NCI-H2081 (cell line): ENCODE results near the gene TXNRD2.

Source experiments
- DNase-seq, 2 experiments: peaks; one replicate each; lab custom pipeline; 2025; lab: John Stamatoyannopoulos, UW

Gene TXNRD2

DNA sequence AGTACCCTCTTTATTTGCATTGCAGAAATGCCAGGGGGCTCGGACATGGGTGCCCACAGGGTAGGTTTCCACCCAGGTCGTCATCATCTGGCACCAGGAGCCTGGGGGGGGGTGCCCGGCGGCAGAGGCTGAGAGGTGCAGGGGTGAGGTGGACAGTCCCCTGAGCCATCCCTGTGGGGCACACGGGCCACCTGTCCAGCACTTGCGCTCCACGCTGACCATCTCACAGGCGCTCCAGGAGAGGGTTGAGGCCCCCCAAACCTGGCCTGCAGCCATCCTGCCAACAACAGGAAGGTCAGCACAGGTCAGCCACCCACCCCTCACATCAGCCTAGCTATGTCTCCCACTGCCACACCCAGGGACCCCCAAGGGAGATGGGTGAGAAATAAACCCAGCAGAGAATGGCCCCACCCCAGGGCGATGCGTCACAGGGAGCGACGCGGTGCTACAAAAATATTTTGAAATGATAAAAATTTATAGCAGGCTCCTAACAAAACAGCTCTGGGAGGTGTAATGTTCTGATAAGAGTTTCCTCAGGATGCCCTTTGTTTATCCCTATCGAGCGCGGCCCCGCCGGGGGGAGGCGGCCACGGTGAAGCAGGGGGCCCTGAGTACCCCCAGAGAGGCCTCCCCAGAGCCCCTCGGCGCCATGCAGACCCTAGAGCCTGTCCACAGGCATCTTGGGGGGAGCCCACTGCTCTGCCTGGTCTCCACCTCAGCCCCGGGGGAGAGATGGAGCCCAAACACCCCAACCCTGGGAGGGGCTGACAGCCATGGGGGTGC is 65.9 kb downstream of the TXNRD2 start:
- no peak for DNase-seq

DNA sequence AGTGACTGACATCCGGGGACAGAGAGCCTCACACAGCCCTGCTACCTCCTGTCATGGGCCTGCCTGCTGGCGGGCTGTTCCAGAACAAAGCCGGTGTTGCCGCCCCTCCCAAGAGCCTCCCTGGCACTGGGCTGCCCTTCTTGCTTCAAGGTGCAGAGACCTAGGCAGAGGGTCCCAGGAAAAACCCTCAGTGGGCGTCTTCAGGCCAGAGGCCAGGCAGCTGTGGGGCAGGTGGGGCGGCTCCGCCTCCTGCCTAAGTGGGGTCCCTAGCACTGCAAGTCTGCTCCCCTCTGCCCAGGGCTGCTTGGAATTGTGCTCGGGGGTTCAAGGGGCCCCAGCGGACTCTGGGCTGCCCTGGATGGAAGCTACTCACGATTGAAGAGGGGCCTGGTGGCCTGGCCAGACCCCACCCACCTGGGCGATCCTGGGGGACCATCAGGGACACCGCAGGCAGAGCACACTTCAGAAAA is 66.5 kb downstream of the TXNRD2 start:
- DNase-seq = no peak

DNA sequence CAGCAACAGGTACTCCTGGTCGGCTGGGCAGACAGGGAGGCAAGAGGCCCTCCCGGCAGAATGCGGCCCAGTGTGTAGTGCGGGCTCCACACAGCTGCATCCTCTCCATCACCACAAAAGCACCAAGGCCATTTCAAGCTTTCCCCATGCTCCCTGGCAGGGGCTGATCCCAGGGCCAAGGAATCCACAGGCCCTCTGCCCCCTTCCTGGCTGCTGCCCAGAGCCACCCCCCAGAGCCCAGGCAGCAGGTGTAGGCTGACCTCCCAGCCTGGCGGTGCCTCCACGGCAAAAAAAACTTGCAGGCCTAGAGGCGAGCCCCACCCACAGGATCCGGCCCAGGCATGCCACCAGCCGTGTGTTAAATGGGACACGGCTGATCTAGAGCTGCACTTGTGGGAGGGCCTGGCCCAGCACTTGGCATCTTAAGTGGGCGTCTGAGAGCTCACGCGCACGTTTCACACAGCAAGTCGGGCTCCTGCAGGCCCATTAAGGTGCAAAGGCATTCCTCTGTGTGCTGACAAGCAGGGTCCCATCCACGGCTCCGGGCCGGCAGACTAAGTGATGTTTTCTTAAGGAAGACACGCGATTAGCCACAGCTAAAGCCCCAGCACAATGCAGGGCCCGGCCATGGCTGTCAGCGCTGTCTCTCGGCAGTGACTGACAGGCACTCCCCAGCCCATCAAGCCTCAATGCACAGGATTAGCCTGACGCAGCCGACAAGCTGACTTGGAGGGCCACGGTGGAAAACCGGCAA is 67.1 kb downstream of the TXNRD2 start:
- no peak for DNase-seq

DNA sequence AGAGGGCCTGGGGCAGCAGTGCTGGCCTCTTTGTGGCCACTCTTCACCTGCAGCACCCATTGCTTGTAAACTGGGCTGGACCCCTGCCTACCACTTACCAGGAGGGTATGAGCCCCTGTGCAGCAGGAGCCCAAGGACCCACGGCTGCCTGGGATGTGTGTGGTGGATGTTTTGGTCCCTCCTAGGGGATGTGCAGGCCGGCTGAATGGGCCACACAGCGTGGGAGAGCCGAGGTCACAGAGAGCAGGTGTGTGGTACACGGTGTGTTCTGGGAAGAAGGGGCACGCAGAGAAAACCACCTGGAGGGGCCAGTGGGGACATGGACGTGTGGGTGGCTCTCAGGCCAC is 67.7 kb downstream of the TXNRD2 start:
- no peak for DNase-seq

DNA sequence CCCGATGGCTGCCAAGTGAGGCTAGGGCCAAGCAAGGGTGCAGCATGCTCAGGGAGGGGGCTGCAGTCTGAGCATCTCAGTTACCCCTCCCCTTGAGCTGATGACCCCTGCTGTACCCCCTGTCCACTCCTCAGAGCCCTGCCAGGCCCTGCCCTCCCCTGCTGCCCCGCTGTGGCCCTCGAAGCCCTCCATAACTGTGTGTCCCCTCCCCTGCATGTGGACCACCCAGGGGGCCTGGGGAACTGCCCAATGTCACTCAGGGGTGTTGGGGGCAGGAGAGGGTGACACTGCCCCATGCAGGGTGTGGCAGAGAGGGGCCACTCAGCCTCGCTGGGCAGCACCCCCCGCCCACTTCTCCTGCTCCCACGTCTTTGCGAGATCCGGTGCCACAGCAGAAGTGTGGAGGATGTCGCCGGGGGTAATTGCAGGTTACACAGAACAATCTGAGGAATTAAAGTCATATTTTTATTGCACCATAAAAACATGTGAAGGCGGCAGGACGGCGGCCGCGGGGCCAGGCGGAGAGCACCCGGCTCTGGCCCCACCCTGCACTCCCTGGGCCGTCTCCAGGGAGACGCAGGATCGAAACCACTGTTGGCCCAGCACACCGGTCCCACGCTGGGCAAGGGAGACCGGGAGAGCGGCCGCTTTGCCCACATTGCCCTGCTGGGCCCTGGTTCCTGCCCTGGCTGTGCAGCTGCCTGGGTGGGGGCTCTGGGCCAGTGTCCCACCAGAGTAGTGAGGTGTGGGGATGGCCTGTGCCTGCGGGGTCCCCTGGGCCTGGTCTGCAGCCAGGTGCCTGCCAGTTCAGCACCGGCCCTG is 68.3 kb downstream of the TXNRD2 start:
- DNase-seq = peak in 1 of 2 experiments; percentile 11

DNA sequence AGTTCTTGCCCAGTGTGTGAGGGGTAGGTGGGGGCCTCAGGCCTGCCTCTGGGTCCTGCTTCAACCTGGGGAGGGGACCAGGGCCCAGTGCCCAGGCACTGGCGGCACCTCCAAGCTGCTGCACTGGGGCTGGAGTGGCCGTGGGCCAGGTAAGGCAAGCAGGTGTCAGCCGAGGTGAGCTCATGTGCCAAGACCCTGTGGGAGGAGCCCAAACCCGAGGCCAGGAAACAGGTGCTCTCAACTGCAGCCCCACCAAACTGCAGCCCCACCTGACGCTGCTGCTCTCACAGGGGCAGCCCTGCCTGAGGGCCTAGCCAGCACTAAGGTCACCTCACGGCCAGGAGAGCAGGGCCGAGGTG is 68.9 kb downstream of the TXNRD2 start:
- DNase-seq = peak; percentile 51 to 79

DNA sequence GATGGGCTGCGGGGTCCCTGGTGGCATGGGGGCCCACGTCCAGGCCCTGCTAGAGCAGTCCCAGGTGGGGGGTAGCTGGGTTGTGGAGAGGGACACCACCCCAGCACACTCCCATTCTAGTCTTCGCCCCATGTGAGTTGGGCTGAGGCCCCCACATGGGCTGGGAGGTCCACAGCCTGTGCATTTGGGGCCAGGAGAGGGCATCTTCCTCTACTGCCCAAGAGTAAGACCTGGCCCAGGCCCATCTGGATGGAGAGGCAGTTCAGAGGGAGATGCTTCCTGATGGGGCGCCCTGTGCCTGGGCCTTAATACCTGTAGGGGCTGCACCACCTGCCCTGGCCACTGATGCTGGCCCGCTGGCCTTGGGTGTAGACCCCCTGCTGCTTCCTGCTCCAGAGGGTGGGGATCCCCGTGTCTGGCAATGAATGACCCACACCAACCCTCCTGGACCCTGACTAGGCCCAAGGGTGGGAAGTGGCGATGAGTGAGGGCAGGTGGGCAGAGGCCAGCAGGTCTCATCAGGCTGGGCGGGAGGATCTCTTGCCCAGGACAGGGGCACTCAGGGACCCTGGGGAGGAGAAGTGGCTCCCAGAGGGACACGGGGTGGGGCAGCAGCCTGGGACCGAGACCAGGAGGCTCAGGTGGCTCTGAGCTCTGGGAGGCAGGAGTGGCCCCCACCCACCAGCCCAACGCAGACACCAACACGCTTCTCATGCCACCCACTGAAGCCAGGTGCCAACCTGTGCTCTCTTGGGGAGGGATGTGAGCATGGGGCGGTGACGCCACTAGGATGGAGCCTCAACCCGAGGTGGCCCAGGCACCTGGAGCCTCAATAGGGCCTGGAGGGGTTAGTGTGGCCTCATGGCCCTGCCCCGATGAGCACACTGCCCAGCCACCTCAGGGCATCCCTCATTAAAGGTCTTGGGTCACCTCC is 69.5 kb downstream of the TXNRD2 start:
- no peak for DNase-seq

DNA sequence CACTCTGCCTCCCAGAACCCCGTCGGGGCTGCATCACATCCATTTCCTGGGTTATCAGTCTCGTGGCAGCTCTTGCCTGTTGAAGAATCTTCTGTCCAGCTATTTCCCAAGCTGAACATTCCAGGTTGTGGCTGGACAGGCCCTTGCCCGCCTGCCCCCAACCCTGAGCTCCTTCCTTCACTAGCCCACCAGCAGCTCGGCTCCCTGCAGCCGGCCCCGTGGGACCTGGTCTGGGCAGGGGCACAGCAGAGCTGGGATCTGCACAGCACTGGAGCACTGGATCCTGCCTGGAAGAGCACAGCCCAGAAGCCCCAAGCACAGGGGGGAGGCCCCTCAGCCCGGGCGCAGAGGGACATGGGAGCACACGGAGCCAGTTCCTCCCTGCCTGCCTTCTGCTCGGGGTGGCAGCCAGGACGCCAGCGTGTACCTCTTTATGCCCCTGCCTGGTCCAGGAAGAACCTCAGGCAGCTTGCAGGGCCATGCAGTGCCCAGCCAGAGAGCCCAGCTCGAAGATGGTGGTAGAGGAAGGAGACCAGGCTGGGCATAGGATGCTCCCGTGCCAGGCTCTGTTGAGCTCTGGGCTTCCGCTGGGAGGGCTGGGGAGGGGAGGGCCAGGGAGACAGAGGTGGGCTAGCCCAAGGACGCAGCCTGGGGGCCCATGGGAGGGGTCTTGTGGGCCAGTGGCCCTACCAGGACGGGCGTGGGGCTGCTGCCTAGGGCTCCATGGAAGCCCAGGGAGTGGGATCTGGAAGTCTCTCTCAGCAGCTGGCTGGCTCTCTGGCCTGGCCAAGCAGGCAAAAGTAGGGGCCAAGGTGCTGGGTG is 70.4 kb downstream of the TXNRD2 start:
- DNase-seq = no peak

DNA sequence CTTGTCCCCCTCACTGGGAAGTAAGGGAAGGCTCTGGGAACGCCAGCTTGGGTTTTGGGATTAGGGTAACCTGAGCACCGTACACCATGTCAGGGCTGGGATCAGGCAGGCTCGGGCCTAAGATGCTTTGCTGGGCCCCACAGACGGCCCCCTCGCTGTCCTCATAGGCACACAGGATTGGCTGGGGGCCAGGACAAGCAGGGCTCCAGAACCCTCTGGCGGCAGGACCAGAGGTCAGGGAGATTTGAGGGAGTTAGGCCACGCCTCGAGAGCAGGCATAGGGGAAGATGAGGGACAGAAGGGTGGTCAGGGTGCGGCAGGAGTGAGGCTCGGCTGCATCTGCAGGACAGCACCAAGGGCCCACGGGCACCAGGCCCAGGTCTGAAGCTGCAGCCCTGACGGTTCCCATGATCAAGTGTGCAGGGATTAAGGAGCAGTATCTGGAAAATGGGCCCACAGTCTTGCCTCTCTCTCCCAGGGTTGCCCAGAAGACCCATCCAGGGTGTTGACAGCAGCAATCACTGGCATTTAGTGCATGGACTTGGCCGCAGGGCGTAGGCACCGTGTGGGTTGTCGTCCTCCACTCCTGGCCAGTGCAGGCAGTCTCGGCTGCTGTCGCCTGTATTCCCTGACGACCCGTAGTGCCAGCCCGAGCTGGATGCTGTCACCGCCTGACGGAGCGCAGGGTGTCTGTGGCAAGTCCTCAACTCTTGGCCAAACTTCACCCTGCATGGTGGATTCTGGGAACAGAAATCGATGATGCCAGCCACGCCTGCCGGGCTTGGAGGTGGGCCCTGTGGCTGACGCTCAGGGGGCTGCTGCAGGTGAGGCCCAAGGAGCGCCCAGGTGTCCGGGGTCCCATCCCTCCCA is 71.2 kb downstream of the TXNRD2 start:
- DNase-seq = no peak

DNA sequence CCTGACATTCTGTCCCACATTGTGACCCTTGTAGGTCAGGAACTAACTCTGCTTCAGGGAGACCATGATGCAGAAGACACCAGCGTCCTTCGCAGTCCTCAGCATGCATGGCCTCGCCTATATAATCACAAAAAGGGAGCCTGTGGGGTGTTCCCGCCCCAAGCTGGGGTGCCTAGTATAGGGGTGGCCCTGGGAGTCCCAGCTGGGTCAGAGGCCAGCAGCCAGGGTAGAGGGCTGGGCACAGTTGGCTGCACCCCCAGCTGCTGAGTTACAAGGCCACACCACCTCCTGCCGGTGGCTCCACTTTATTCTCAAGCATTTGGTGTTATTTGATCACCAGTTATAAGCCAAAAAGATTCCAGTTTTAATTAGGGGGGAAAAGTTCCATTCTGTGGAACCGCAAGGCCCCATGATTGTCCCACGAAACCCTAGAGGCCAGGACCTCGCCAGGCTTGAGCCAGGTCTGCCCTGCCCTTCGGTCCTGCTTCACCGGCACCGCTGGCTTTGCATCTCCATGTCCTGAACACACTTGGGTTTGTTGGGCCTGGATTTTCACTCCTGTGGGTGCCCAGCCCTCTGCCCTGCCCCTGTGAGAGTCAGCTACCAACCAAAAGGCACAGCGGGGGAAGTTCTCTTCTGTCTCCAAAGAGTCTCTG is 72.0 kb downstream of the TXNRD2 start:
- no peak for DNase-seq

DNA sequence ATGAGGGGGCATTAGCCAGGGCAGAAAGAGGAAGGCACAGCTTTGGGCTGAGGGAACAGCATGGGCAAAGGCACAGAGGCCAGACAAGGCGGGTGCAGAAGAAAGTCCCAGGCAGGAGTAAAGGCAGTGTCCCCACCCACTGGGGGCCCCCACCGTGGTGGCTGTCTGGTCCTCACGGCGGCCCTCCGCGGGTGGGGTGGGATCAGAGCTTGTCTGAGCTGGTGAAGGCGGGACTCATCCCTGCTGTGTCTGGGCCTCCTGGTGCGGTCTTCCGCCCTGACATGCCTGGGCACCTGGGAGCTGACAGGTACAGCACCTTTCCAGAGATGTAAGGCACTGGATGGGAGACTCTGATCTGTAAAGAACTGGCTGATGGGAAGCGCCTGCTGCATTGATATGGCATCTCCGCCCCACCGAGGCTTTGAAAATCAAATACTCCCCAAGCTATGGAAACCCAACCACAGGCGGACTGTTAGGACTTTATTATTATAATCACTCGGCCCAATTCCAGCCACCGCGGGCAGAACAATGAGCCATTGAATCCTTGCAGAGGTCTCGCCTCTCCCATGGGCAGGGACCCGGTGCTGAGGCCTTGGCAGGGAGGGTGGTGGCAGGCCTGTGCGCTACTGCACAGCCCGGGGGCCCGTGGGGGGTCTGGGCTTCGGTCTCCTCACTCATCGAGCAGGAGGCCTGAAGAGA is 72.7 kb downstream of the TXNRD2 start:
- no peak for DNase-seq

DNA sequence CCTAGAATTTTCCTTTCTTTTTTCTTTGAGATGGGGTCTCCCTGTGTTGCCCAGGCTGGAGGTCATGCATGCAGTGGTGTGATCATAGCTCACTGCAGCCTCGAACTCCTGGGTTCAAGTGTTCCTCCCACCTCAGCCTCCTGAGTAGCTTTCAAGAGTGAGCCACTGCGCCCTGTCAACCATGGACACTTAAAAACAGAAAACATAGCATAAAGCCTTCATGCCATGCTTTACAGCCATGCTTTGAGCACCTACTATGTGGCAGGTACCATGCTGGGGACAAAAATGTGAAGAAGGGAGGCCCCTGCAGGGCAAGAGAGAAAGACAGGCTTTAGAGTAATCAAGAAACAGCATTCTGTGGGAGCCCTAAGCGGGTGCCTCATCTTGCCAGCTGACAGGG is 73.3 kb downstream of the TXNRD2 start:
- no peak for DNase-seq

DNA sequence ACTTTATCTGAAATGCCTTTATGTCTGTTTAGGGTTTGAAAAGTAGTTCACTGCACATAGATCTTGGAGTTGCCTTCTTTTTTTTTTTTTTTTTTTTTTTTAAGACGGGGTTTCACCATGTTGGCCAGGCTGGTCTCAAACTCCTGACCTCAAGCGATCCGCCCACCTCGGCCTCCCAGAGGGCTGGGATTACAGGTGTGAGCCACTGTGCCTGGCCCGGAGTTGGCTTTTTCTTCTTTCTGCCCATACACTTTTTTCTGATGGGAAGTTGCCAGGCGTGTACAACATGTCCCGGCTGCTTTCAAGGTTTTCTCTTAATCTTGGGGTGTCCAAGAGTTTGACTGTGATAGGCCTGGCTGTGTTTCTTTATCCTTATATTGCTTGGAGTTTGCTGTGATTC is 74.0 kb downstream of the TXNRD2 start:
- no peak for DNase-seq

DNA sequence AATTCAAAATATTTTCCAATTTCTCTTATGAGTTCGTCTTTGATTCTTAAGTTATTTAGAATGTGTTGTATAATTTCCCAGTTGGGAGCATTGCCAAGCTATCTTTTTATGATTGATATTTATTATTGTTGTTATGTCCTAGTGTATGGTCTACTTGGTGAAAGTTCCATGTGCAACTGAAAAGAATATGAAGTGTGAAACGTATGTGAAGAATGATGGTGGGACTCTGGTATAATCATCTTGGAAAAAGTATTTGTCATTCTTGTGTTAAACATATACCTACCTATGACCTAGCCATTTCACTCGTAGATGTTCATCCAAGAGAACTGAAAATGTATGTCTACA is 75.0 kb downstream of the TXNRD2 start:
- DNase-seq = no peak

DNA sequence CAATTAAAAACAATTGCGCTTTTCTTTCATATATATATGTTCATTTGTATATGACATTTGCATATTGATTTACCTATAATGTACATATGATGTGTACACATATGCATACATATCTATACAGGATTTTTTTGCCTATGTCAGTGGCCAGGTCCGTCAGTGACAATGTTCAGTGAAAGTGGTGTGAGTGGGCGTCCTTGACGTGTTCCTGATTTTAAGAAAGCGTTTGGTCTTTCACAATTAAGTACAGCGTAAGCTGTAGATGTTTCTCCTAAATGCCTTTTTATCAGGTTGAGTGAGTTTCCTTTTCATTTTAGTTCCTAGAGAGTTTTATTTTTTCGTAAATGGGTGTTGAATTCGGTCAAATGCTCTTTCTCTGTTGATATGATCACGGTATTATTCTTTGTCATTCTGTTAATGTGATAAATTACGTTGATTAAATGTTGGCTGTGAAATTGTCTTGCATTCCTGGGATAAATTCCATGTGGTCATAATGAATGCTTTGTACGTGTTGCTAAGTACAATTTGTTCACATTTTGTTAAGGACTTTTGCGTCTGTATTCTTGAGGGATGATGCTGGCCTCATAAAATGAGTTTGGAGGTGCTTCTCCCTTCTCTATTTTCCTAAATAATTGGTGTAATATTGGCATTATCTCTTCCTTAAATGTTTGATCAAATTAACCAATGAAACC is 76.3 kb downstream of the TXNRD2 start:
- DNase-seq = no peak

DNA sequence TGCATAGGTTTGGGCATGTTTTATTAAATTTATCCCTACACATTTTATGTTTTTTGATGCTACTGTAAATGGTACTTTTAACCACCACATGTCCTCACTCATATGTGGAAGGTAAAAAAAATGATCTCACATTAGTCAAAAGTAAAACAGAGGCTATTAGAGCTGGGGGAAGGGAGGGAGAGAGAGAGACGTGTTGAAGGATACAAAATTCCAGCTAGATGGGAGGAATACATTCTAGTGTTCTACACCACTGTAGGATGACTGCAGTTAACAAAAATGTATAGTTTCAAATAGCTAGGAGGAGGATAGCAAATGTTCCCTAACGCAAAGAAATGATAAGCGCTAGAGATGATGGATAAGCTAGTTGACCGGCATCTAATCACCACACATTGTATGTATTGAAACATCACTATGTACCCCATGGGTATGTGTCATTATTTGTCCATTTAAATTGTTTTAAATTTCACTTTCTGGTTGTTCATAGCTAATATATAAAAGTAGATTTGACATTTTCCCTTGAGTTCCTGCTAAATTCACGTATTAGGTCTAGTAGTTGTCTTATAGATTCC is 77.0 kb downstream of the TXNRD2 start:
- no peak for DNase-seq

DNA sequence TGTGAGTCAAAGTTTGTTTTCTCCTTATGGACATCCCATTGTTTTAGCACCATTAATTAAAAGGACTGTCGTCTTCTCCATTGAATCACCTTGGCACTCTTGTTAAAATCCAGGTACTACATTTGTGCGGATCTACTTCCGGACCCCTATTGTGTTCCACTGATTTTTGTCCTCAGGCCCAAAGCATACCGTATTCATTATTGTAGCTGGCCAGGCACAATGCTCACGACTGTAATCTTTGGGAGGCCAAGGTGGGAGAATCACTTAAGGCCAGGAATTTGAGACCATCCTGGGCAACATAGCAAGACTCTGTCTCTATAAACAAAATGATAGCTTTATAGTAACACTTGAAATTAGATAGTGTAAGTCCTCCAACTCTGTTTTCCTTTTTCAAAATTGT is 78.0 kb downstream of the TXNRD2 start:
- no peak for DNase-seq
